ENCODE data around the gene KCNJ8. TPM values are rescaled to one million over a fixed set of nuclear protein-coding genes. Genes with fewer than 3 reads are reported as not detected.
"Not testable (repeated sequence)": the region's sequence is repeated elsewhere in the genome, so short reads cannot be mapped to it uniquely, and the experiment has no call there.

Gene KCNJ8
- polyA plus RNA-seq, 2 of the 4 experiments (the other 2 are of a cell fraction), result 0.67 to 0.68 TPM

GRCh38 chr12:21789687-21790086 is 15.2 kb upstream of the KCNJ8 start:
- DNase-seq (ENCODE audit: low read depth in 1 of 2, low spot score in 1 of 2); H3K4me3 ChIP-seq; CTCF ChIA-PET; POLR2A ChIA-PET; H3K27ac ChIP-seq; FAIRE-seq; H3K4me1 ChIP-seq; ATAC-seq; H3K9me3 ChIP-seq; H3K4me2 ChIP-seq: not testable (repeated sequence)
- WGBS (ENCODE audit: missing lambda C conversion rate), result 44% methylated on average over 4 of the region's 4 CpGs

- ChIA-PET CTCF (interaction anchor here (0.7 kb wide), 1 partner anchor 11 kb away, joined by 3 read pairs; no protein-coding TSS in a partner anchor), POLR2A (no interaction called here)
- 41% methylated on average over 7 of the region's 7 CpGs for WGBS (ENCODE audit: missing lambda C conversion rate)
- DNase-seq (ENCODE audit: low read depth in 1 of 2, low spot score in 1 of 2) (no peak), FAIRE-seq (no peak), ATAC-seq (no peak)
- Histone ChIP-seq H3K9me3 (no peaks in the 10 kb centered on the region), H3K27ac (no peak overlapping the region), H3K4me3 (no peak overlapping the region), H3K4me2 (no peak overlapping the region), H3K4me1 (no peaks in the 10 kb centered on the region)
- TF ChIP-seq HEYL (CRISPR knock-in tag; IDR thresholded peaks at IDR 0.05), result no peak
- TF ChIP-seq EHMT2 (IDR thresholded peaks at IDR 0.05; ENCODE audit: low read depth), result no peak
- TF ChIP-seq KDM5A (IDR thresholded peaks at IDR 0.05), result no peak
- TF ChIP-seq RNF2 (IDR thresholded peaks at IDR 0.05; ENCODE audit: borderline replicate concordance, low read depth), result no peak
- TF ChIP-seq HOXB5 (CRISPR knock-in tag; IDR thresholded peaks at IDR 0.05), result no peak
- no peak for TF ChIP-seq CBX2 (IDR thresholded peaks at IDR 0.05; ENCODE audit: borderline replicate concordance, low read depth)
- no peak for TF ChIP-seq ZNF302 (CRISPR knock-in tag; IDR thresholded peaks at IDR 0.05)
- TF ChIP-seq ZFP36 (IDR thresholded peaks at IDR 0.05; ENCODE audit: borderline replicate concordance, partially characterized antibody), result no peak
- TF ChIP-seq HMGXB4 (CRISPR knock-in tag; IDR thresholded peaks at IDR 0.05; ENCODE audit: borderline replicate concordance), result no peak
- TF ChIP-seq MAFK (IDR thresholded peaks at IDR 0.05; ENCODE audit: partially characterized antibody), result no peak
Measured at GRCh38 chr12:21788089-21788983, 13.8 kb upstream of the KCNJ8 start.

GRCh38 chr12:21786041-21786531 is 11.6 kb upstream of the KCNJ8 start:
- DNase-seq (ENCODE audit: low read depth in 1 of 2, low spot score in 1 of 2) (no peak), FAIRE-seq (no peak), ATAC-seq (no peak)
- no peak for TF ChIP-seq NR3C1 (IDR thresholded peaks at IDR 0.05)
- no peak for TF ChIP-seq MAZ (IDR thresholded peaks at IDR 0.05; ENCODE audit: borderline replicate concordance, low read depth, low read length)
- no peak for TF ChIP-seq ZSCAN20 (CRISPR knock-in tag; IDR thresholded peaks at IDR 0.05)
- no peak for TF ChIP-seq ZC3H11A (IDR thresholded peaks at IDR 0.05)
- no peak for TF ChIP-seq CTCF (IDR thresholded peaks at IDR 0.05)
- TF ChIP-seq MAFK (IDR thresholded peaks at IDR 0.05; ENCODE audit: partially characterized antibody), result no peak
- Histone ChIP-seq H3K4me2 (no peak overlapping the region), H3K4me3 (no peak overlapping the region), H3K27ac (no peak overlapping the region), H3K4me1 (no peaks in the 10 kb centered on the region), H3K9me3 (no peaks in the 10 kb centered on the region)
- 79% methylated on average over 3 of the region's 3 CpGs for WGBS (ENCODE audit: missing lambda C conversion rate)
- POLR2A ChIA-PET, result no interaction called here
- CTCF ChIA-PET, result no interaction called here

- DNase-seq (ENCODE audit: low read depth in 1 of 2, low spot score in 1 of 2); H3K4me2 ChIP-seq; H3K4me3 ChIP-seq; H3K9me3 ChIP-seq; H3K4me1 ChIP-seq; POLR2A ChIA-PET; H3K27ac ChIP-seq; ATAC-seq; FAIRE-seq: not testable (repeated sequence)
- 58% methylated on average over 3 of the region's 3 CpGs for WGBS (ENCODE audit: missing lambda C conversion rate)
- CTCF ChIA-PET, result interaction anchor here (1.6 kb wide), 1 partner anchor 14 kb away, joined by 3 read pairs; no protein-coding TSS in a partner anchor
Measured at GRCh38 chr12:21782723-21783122, 8.2 kb upstream of the KCNJ8 start.

All from A549 (cell line).